Measurements from ENCODE around the gene KCNK5.

DNA sequence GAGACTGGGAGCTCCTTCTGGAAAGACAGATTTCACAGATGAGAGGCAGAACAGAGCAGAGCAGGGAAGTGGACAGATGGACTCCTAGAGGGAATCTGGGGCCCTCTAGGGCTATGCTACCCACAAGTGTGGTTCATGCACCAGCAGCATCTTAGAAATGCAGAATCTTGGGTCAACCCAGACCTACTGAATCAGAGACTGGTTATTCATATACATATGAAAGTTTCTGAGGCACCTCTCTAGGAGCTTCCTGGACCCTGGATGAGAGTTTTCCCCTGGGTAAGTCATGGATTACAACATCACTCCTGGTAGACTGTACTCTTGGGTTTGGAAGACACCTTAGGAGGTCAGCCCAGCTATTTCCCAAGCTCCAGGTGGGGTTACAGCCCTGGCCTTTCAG is 58.9 kb downstream of the KCNK5 start:
- no peak for TF ChIP-seq GFI1B (tag by site-specific recombination; IDR thresholded peaks at IDR 0.05)
- TF ChIP-seq, protein P1, sequence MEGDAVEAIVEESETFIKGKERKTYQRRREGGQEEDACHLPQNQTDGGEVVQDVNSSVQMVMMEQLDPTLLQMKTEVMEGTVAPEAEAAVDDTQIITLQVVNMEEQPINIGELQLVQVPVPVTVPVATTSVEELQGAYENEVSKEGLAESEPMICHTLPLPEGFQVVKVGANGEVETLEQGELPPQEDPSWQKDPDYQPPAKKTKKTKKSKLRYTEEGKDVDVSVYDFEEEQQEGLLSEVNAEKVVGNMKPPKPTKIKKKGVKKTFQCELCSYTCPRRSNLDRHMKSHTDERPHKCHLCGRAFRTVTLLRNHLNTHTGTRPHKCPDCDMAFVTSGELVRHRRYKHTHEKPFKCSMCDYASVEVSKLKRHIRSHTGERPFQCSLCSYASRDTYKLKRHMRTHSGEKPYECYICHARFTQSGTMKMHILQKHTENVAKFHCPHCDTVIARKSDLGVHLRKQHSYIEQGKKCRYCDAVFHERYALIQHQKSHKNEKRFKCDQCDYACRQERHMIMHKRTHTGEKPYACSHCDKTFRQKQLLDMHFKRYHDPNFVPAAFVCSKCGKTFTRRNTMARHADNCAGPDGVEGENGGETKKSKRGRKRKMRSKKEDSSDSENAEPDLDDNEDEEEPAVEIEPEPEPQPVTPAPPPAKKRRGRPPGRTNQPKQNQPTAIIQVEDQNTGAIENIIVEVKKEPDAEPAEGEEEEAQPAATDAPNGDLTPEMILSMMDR (tag by site-specific recombination; IDR thresholded peaks at IDR 0.05): no peak
- no peak for TF ChIP-seq ZBTB21 (tag by site-specific recombination; IDR thresholded peaks at IDR 0.05)
- no peak for TF ChIP-seq ZNF274 (IDR thresholded peaks at IDR 0.05; ENCODE audit: low read length)
- TF ChIP-seq ZNF274 (tag by site-specific recombination; IDR thresholded peaks at IDR 0.05; ENCODE audit: borderline replicate concordance): no peak
- TF ChIP-seq, protein P2, sequence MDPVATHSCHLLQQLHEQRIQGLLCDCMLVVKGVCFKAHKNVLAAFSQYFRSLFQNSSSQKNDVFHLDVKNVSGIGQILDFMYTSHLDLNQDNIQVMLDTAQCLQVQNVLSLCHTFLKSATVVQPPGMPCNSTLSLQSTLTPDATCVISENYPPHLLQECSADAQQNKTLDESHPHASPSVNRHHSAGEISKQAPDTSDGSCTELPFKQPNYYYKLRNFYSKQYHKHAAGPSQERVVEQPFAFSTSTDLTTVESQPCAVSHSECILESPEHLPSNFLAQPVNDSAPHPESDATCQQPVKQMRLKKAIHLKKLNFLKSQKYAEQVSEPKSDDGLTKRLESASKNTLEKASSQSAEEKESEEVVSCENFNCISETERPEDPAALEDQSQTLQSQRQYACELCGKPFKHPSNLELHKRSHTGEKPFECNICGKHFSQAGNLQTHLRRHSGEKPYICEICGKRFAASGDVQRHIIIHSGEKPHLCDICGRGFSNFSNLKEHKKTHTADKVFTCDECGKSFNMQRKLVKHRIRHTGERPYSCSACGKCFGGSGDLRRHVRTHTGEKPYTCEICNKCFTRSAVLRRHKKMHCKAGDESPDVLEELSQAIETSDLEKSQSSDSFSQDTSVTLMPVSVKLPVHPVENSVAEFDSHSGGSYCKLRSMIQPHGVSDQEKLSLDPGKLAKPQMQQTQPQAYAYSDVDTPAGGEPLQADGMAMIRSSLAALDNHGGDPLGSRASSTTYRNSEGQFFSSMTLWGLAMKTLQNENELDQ (tag by site-specific recombination; IDR thresholded peaks at IDR 0.05; ENCODE audit: low read depth): no peak
- TF ChIP-seq ZNF707 (tag by site-specific recombination; IDR thresholded peaks at IDR 0.05): no peak
- no peak for TF ChIP-seq GLI2 (tag by site-specific recombination; IDR thresholded peaks at IDR 0.05; ENCODE audit: borderline replicate concordance, low read depth)

Measured in HEK293 (cell line).